OCI-M1 (cell line): ENCODE measurements around the gene CUBN.
"Not testable (repeated sequence)": the region's sequence is repeated elsewhere in the genome, so short reads cannot be mapped to it uniquely, and the experiment has no call there.

Experiments
- DNase-seq: peaks from one replicate; lab custom pipeline; 2025; lab: John Stamatoyannopoulos, UW

CUBN gene

DNA sequence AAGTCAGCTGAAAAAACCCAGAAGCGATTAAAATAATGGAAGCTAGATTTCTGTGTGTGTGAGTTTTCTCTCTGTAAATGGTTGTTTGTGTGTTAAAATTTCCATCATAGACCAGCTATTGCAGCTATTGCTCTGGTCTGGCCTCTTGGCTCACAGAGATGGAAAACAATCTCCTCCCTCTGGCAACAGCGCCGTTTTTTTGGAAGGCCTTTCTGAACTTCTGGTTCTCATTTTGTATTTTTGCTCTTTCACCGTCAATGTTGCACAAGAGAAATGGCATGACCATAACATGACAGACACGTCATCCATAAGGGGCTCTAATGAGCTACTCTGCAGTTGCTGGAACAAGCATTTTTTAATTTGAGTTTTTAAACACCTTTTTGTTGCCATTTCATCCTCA is 91.0 kb downstream of the CUBN start:
- no peak for DNase-seq

DNA sequence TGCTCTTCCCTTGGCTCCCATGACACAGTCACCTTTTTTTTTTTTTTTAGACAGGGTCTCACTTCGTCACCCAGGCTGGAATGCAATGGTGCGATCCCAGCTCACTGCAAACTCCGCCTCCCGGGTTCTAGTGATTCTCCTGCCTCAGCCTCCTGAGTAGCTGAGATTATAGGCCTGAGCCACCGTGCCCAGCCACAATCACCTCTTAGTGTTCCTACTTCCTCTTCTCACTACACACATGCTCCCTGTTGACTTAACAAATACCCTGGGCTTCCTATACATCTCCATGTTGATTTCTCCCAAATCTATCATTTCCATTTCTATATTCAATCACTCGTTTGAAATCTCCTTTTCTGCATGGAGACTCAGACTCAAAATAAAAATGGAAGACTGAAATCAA is 91.7 kb downstream of the CUBN start:
- peak; percentile 45 for DNase-seq

- no peak for DNase-seq
Observed at GRCh38 chr10:17035446-17035845, 94.2 kb downstream of the CUBN start.

GRCh38 chr10:17033529-17034260 is 95.9 kb downstream of the CUBN start:
- DNase-seq: no peak

DNA sequence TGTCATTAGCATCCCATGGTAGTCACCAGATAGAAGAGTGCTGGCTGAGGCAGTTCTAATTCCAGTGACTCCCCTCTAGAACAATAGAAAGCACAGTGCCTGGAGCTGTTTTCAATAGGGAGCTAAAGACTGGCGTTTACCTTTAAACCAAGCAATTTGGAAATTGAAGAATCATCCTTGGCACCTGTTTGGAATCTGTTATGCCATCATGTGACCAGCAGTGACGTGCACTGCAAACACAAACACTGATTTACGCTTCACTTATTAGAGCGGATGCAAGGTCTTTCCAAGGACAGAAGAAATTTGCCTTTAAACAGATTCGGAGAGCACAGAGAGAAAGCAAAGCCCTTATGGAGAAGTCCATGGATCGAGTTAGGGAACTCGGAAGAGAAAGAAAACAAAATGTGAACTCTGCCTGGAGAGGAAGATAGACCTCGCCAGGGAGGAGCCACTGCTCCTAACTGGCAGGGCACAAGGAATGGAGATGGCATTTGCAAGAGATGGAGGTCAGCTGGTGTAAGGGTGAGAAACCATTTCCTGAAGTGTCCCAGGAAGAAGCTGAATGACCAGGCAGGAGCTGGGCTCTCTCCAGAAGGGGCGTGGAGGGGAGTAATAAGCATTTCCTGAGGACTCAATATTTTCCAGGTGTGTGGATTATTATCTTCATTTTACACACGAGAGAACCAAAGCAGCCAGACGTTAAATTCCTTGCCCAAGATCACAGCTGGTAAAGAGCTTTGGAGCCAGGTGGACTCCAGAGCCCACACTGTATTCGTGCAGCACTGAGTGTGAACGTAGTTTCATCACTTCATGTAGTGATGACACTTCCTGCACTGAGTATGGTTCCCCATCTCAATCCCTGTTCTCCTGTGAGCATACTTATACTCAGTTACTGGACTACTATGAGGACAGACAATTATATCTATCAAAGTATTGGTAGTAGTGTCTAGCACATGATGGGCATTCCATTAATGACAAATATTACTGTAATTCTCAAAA is 97.7 kb downstream of the CUBN start:
- DNase-seq: no peak

DNA sequence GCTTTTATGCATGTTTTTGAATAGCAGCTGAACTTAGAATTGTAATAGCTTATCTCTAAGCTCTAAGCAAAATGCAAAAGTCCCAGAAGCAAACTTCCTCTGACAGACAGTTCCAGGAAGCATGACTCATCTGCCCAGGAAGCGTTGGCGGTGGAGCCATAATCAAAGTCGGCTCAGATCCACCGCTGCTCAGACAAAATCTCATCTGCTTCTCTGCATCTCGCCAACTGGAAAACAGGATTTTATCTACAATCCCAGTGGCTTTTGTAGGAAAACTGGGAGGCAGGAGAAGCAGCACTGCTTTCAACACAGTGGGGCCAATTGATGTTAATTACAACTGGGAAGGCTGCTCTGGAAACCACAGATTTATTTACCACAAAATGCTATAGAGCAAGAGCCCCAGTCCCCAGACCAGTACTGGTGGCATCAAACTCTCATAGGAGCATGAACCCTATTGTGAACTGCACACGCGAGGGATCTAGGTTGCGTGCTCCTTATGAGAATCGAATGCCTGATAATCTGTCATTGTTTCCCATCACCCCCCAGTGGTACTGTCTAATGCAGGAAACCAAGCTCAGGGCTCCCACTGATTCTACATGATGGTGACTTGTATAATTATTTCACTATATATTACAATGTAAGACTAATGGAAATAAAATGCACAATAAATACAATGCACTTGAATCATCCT is 99.9 kb downstream of the CUBN start:
- DNase-seq: peak; percentile 88

DNA sequence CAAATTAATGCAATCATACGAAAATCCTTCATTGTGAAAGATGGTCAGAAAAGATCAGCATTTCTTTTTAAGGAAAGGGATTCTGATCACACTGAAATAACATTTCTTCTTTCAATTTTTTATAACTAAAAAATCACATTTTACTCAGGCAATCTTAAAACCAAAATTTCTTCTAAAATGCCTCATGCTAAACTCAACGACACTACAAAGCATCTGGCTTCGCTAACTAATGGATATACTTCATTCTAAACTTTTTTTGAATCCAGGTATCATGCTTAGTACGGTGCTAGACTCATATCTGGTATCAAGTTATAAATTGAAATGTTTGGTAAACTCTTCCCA is 100.4 kb downstream of the CUBN start:
- DNase-seq: no peak

- DNase-seq: peak; percentile 51
Observed at GRCh38 chr10:17028798-17029197, 100.8 kb downstream of the CUBN start.

DNA sequence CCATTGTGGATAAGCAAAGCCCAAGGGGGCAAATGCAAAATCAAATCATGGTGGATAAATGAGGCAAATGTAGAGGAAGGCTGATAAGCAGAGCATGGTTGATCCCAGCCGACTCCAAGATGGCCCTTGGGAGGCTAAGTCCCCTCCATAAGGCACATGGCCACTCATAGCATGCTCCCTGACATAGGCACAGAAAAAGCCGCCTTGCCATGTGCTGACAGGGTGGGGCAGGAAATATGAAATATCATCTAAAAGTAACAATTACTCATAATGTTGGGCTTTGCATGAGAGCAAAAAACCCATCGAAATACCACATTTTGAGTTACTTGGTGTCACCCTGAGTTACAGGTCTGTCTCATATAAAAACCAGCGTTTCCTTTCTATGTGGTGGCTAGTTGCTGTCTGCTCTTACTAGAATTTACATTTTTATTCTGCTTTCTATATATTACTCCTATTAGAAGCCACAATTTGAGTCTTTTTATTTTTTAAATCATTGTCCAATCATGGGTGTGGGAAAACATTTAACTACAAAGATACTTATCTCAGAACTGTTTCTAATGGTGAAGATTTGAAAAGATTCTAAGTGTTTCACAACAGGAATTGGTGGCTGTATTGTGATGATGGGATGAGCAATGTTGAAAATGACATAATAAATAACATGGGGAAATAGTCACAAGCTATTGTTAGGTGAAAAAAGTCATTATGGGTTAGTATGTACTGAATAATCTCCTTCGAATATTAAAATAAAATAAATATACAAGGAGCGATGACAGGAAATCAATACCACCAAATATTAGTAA is 102.7 kb downstream of the CUBN start:
- DNase-seq: no peak

GRCh38 chr10:17025444-17026295 is 103.9 kb downstream of the CUBN start:
- peak; percentile 46 for DNase-seq

- no peak for DNase-seq
Observed at GRCh38 chr10:17024461-17024860, 105.2 kb downstream of the CUBN start.

GRCh38 chr10:17023386-17024298 is 106.0 kb downstream of the CUBN start:
- peak; percentile 91 for DNase-seq

GRCh38 chr10:17022896-17023295 is 106.7 kb downstream of the CUBN start:
- no peak for DNase-seq

DNA sequence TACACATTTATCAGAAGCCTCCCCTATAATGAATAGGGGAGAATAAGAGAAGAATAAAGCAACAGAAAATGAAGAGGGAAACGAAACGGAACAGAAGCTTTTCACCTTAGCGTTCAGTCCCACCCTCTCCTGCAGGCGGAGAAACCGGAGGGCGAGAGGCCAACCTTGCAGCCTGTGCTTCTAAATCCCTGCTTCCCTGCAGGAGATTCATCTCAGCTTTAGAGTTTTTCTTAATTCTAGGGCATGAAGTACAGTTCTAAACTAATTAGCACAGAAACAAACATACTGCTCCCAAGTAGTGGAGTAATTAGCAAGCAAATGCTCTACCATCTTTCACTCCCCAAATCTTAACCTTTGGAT is 107.2 kb downstream of the CUBN start:
- DNase-seq: no peak

DNA sequence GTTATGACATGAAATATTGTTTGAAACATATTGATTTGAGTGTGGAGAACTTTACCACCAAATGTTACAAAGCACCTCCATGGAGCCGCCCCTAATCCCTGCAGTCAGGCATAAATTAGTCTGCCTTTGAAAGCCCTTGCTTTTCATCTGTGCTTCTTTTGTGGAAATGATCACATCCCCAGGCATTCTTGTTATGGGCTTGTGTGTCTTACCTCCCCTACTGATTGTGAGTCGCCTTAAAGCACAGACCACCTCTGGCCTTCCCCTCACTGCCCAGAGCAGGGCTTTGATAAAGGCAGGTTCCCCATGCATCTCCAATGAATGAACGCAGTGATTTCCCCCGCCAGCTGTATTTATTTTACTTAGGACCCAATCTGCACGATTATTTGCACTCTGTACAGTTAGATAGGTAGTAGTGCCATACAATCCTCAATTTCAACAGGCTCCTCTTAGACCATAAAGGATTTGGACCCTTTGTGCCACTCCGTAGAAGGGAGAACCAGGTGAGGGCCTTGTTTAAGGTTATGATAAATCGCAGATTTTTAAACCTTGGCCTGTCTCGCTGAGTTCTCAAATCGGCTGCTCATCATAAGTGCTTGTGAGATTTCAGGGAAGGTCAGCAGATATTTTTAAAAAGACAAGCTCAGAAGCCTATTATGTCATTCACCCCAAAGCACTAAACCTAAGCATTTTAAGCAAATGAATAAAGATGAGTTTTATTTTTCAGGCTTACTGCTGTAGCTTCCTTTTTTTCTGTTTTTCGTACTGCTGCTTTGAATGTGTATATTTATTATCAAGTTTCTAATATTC is 107.8 kb downstream of the CUBN start:
- no peak for DNase-seq

DNA sequence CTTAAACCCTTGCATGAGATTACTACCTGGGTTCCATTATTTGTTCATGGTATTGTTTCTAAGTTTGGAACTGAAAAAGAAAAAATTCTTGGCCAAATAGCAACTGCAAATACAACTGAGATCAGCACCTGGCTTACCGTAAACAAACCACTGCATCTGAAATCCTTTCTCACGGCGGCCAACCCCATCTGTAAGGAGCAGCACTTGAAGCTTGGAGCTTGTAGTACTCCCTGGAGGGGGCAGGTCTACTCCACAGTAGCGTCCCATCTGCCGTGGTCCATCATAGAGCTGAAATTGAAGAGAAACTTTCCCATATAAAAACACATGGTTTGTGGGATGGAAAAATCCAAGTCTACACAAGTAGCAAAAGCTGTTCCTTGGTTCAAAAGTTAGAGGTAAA is 109.9 kb downstream of the CUBN start:
- DNase-seq: no peak

- DNase-seq: not testable (repeated sequence)
Observed at GRCh38 chr10:17013131-17013983, 116.3 kb downstream of the CUBN start.

- DNase-seq: not testable (repeated sequence)
Observed at GRCh38 chr10:17012731-17013130, 116.9 kb downstream of the CUBN start.
